ENCODE results near the gene RAMP1.

RAMP1 gene

DNA sequence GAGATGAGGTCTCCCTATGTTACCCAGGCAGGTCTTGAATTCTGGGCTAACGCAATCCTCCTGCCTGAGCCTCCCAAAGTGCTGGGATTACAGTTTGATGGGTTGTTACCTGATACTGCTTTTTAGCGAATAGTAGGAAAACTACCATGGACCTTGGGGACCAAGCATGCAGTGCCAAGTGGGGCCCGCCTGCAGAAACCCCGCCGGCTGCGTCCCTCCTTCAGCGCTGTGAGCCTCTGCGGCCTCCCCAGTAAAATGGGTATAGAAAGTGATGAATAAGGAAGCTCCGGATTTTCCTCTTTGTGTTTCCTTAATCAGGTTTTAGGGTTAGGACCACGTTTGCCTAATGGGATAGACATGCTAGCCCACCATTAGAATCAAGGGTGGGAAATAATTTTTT is 30.4 kb downstream of the RAMP1 start:
- Histone ChIP-seq H3K4me1 (peaks cover 29% of the 10 kb centered on the region), H3K27ac (no peak overlapping the region), H3K27me3 (no peaks in the 10 kb centered on the region)

DNA sequence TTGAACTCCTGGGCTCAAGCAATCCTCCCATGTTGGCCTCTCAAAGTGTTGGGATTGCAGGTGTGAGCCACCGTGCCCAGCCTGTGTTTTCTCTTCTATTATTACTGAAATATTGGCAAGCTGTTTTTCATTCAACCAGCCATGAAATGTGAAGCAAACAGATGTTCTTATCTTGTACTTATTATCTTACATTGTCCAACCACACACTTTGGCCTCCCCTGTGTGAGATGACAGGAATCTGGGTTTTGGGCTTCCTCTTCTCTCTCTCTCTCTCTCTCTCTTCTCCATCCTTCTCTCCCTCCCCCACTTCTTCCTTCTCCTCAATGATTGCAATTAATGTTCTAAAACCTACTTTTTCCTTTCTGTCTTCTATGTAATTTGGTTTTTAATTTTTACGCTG is 33.1 kb downstream of the RAMP1 start:
- H3K4me2 ChIP-seq = peak overlapping the region; percentile 63
- H3K27ac ChIP-seq = no peak overlapping the region

More for the DNA sequence above, 30.4 kb downstream of the RAMP1 start:
- no peak for TF ChIP-seq Cebpa-rat (IDR thresholded peaks at IDR 0.05)
- no peaks in the 10 kb centered on the region for H3K36me3 ChIP-seq
- H3K9ac ChIP-seq = no peak overlapping the region
- no peaks in the 10 kb centered on the region for H4K20me1 ChIP-seq
- H3K9me3 ChIP-seq = no peaks in the 10 kb centered on the region
- H3K4me2 ChIP-seq = no peak overlapping the region
- H3K4me3 ChIP-seq = no peak overlapping the region

DNA sequence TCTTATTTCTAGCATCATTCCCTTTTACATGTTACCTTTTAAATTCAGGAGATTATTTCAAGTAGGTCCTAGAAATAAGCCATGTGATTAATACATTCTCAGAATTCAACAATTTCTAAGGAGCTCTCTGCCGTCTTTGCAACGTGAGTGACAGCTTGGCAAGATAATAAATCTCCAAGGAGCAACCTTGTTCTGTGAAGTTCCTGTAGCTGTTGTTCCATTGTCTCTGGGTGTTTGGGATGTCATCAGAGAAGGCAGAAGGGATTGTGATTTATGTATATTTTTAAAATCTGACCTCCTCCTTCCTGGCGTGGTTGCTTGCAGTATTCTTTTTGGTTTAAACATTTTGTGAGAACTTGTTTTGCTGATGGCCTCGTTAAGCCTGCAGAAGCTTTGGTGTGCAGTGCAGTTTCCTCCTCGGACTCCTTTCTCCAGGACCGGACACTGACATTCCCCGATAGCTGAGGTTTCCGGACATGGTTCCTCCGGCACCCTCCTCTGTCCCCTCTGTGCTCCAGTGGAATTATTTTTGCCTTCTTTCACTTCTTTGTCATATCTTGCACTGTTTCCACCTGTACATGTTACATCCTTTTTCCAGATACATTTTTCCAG is 33.7 kb downstream of the RAMP1 start:
- H3K4me2 ChIP-seq = peak overlapping the region; percentile 63
- H3K27ac ChIP-seq = no peak overlapping the region
- no peaks in the 10 kb centered on the region for H4K20me1 ChIP-seq
- peaks cover 52% of the 10 kb centered on the region for H3K4me1 ChIP-seq
- no peak overlapping the region for H3K4me3 ChIP-seq
- no peaks in the 10 kb centered on the region for H3K27me3 ChIP-seq
- no peaks in the 10 kb centered on the region for H3K36me3 ChIP-seq
- H3K9ac ChIP-seq = peak overlapping the region; percentile 5; the same call in 1 of the 2 replicates
- no peak for TF ChIP-seq Cebpa-rat (IDR thresholded peaks at IDR 0.05)
- H3K9me3 ChIP-seq = no peaks in the 10 kb centered on the region

More for the DNA sequence above, 33.1 kb downstream of the RAMP1 start:
- Histone ChIP-seq H3K9me3 (no peaks in the 10 kb centered on the region), H3K36me3 (no peaks in the 10 kb centered on the region), H4K20me1 (no peaks in the 10 kb centered on the region), H3K4me1 (peaks cover 48% of the 10 kb centered on the region), H3K9ac (no peak overlapping the region), H3K27me3 (no peaks in the 10 kb centered on the region), H3K4me3 (no peak overlapping the region)
- TF ChIP-seq Cebpa-rat (IDR thresholded peaks at IDR 0.05) = no peak

DNA sequence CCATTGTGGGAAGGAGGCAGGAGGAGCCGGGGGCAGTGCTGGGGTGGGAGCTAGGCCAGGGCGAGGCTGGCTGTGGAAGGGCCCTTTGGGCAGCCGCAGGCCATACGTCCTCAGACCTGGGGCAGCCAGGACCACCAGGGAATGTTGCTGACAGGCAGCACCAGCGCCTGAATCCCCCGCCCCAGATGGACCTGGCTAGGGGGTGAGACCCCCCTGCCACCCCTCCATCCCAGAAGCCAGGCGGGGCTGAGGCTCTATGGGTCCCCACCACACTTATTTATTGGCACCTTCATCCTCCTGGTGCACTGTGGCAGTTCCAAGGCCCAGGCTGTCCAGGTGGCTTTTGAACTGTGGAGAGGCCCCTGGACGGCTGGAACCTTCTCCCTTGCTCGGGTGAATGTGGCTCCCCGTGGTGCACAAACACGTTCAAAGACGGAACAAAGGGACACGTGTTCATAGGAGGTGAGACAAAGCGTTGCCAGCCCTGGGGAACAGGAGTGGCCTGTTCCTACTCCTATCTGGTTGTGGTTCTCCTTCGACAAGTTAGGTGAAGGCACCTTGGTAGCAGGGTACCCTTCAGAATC is 35.1 kb downstream of the RAMP1 start:
- Histone ChIP-seq H3K27me3 (no peaks in the 10 kb centered on the region), H3K9ac (no peak overlapping the region), H3K4me1 (peaks cover 66% of the 10 kb centered on the region), H3K4me2 (peak overlapping the region; percentile 63), H4K20me1 (no peaks in the 10 kb centered on the region), H3K27ac (peak overlapping the region; percentile 49), H3K9me3 (no peaks in the 10 kb centered on the region), H3K4me3 (no peak overlapping the region), H3K36me3 (no peaks in the 10 kb centered on the region)
- TF ChIP-seq Cebpa-rat (IDR thresholded peaks at IDR 0.05) = no peak

DNA sequence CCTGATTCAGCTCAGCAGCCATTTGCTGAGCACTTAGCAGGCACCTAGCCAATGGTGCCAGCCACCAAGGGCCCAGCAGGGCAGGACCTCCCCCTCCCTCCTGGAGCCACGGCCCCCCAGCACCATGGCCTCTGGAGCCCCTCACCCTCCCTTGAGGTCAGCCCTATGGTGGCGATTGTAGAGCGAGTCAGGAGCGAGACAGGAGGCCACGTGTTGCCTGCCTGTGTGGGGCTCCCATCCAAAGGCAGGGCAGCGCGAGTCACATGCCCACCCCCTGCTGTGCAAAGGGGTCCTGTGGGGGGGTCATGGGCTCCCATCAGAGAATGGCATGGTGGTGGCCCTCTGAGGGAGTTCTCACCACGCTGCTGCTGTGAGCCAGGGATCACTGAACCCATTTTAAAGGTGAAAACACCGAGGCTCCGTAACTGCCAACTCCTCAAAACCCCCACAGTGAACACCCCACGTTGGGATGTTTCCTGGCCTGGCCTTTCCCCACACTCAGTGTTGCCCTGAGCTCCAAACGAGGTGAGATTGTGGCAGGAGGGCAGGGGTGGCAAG is 35.6 kb downstream of the RAMP1 start:
- no peak overlapping the region for H3K4me2 ChIP-seq
- no peak overlapping the region for H3K9ac ChIP-seq
- H3K27ac ChIP-seq = peak overlapping the region; percentile 49
- no peaks in the 10 kb centered on the region for H3K36me3 ChIP-seq
- H3K27me3 ChIP-seq = no peaks in the 10 kb centered on the region
- H3K4me3 ChIP-seq = no peak overlapping the region
- no peaks in the 10 kb centered on the region for H4K20me1 ChIP-seq
- TF ChIP-seq Cebpa-rat (IDR thresholded peaks at IDR 0.05) = no peak
- H3K9me3 ChIP-seq = no peaks in the 10 kb centered on the region
- H3K4me1 ChIP-seq = peaks cover 69% of the 10 kb centered on the region

DNA sequence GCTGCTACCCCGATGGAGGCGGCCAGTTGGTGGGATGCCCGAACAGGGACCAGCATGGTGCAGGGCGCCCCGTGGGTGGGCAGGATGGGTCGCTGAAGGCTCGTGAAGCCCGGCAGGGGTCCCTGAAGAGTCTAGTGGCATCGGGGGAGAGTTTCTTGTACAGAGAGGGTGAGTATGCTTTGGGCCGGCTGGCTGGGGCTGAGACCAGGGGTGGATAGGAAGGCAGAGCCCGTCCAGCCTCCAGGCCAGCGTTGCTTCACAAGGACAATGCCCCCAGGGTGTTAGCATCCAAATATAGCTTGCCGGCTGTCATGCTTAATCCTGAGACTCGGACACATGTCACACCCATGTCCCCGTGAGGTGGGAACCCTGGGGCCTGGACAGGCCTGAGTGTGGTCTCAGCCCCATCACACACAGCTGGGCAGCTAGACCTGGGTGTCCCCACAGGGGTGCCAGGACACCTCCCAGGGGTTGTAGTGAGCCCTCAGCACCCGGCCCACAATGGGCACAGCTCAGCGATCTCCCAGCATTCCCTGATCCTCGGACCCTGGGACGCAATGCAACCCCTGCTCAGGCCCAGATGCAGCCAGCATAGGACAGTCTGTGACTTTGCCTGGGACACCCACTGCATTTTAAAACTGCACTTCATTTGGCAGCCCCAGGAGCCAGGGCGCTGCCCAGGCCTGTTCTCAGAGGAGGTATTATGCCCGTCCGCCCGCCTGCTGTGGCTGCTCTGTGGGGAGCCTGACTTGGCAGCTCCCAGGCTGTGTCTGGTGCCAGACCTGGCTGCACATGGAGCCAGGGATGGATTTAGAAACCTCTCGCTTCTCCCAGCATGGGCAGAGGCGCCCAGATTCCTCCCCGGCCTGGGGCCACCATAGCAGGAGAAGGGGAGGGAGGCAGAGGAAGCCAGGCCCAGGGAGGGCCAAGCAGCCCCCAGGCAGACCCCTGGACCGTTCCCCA is 36.4 kb downstream of the RAMP1 start:
- no peaks in the 10 kb centered on the region for H3K27me3 ChIP-seq
- no peaks in the 10 kb centered on the region for H3K36me3 ChIP-seq
- H3K4me3 ChIP-seq = no peak overlapping the region
- peaks cover 69% of the 10 kb centered on the region for H3K4me1 ChIP-seq
- no peaks in the 10 kb centered on the region for H4K20me1 ChIP-seq
- H3K9me3 ChIP-seq = no peaks in the 10 kb centered on the region
- H3K4me2 ChIP-seq = no peak overlapping the region
- TF ChIP-seq Cebpa-rat (IDR thresholded peaks at IDR 0.05) = no peak
- peak overlapping the region; percentile 41; the same call in 1 of the 2 replicates for H3K9ac ChIP-seq
- H3K27ac ChIP-seq = peak overlapping the region; percentile 51; the same call in 1 of the 2 replicates

DNA sequence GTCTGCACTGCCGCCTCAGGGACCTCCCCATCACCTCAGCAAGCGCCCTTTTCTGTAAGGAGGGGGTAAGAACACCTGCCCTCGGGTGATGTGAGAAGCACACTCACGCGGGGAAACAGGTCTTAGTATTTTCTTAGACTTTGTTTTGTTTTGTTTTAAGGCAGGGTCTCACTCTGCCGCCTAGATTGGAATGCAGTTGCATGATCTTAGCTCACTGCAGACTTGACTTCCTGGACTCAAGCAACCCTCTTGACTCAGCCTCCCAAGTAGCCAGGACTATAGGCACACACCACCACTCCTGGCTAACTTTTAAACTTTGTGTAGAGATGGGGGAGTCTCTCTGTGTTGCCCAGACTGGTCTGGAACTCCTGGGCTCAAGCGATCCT is 37.1 kb downstream of the RAMP1 start:
- H3K27me3 ChIP-seq = no peaks in the 10 kb centered on the region
- H3K4me1 ChIP-seq = peaks cover 69% of the 10 kb centered on the region
- no peaks in the 10 kb centered on the region for H3K9me3 ChIP-seq
- no peaks in the 10 kb centered on the region for H4K20me1 ChIP-seq
- no peak overlapping the region; the same call in 1 of the 2 replicates for H3K9ac ChIP-seq
- no peaks in the 10 kb centered on the region for H3K36me3 ChIP-seq
- H3K4me3 ChIP-seq = no peak overlapping the region
- no peak for TF ChIP-seq Cebpa-rat (IDR thresholded peaks at IDR 0.05)
- peak overlapping the region; percentile 51; the same call in 1 of the 2 replicates for H3K27ac ChIP-seq
- H3K4me2 ChIP-seq = no peak overlapping the region

DNA sequence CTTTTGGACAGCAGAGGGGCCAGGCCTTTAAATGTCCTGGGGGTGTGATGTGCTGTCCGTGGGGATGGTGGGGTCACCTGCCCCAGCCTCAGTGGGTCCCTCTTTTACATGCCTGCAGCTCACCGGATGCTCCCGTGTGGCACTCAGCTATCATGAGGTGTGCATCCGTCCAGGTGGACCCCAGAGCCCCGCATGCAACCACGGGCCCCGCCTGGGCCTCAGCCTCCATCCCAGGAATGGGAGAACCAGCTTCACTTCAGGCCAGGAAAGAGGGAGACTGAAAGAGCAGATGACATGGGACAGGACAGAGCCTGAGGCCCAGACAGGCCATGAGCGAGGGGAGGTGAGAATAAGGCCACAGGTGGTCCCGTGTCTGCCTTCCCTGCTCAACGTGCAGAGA is 37.5 kb downstream of the RAMP1 start:
- Histone ChIP-seq H4K20me1 (no peaks in the 10 kb centered on the region), H3K36me3 (no peaks in the 10 kb centered on the region), H3K27ac (no peak overlapping the region), H3K9ac (no peak overlapping the region), H3K4me1 (peaks cover 72% of the 10 kb centered on the region), H3K4me3 (no peak overlapping the region), H3K4me2 (no peak overlapping the region), H3K9me3 (no peaks in the 10 kb centered on the region), H3K27me3 (no peaks in the 10 kb centered on the region)
- no peak for TF ChIP-seq Cebpa-rat (IDR thresholded peaks at IDR 0.05)

DNA sequence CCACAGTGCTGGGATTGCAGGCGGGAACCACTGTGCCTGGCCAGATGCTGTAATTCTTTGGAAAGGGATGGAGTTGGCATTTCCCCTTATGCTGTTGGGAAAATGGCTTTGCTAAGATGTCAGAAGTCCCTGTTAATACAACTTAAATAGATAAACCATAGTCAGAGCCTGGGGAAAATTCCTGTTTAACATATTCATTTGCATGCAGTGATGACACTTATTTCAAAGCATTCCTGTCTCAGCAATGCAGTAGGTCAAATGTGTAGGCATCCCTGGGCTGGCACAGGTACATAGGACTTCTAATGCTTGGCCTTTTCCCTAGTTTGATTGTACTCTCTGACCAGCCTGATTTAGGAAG is 38.6 kb downstream of the RAMP1 start:
- Histone ChIP-seq H3K9ac (peak overlapping the region; percentile 69; the same call in 1 of the 2 replicates), H3K4me2 (peak overlapping the region; percentile 80)

More for the DNA sequence above, 38.6 kb downstream of the RAMP1 start:
- Histone ChIP-seq H3K27ac (peak overlapping the region; percentile 72), H3K36me3 (no peaks in the 10 kb centered on the region), H3K27me3 (no peaks in the 10 kb centered on the region), H3K4me1 (peaks cover 72% of the 10 kb centered on the region), H4K20me1 (no peaks in the 10 kb centered on the region), H3K9me3 (no peaks in the 10 kb centered on the region), H3K4me3 (no peak overlapping the region)
- TF ChIP-seq Cebpa-rat (IDR thresholded peaks at IDR 0.05) = no peak
